LNCaP clone FGC (cell line): ENCODE measurements around the gene SPDYC.

Source experiments
- DNase-seq: peaks from one replicate; pipeline ENCODE4 v3.0.0-alpha.2; 2011; ENCODE audit warnings: low read depth
- H3K4me3 ChIP-seq: 2 replicates; pipeline ENCODE4 v1.5.1; 2011; ENCODE audit warnings: mild to moderate bottlenecking, low read depth, low read length, control low read depth
- TF ChIP-seq, protein P1 (sequence below): IDR thresholded peaks from 2 replicates; pipeline ENCODE4 v1.5.1; 2012; ENCODE audit warnings: mild to moderate bottlenecking; ENCODE audit not compliant: control insufficient read depth, insufficient read depth; ENCODE audit errors: extremely low read depth

SPDYC gene

DNA sequence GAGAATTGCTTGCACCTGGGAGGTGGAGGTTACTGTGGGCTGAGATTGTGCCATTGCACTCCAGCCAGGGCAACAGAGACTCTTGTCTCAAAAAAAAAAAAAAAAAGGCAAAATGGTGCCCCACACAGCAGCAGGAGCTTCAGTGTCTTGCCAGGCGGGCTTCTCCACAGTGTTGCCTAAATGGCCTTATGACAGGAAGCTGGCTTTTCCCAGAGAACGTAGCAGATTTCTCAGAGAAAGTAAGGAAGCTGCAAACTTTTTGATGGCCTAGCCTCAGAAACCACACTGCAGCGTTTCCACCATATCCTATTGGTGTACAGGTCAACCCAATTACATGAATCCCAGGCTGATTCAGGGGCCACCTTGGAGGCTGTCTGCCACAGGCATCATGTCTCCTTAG lies 12.7 kb upstream of the SPDYC start:
- DNase-seq = no peak
- TF ChIP-seq, protein P1, sequence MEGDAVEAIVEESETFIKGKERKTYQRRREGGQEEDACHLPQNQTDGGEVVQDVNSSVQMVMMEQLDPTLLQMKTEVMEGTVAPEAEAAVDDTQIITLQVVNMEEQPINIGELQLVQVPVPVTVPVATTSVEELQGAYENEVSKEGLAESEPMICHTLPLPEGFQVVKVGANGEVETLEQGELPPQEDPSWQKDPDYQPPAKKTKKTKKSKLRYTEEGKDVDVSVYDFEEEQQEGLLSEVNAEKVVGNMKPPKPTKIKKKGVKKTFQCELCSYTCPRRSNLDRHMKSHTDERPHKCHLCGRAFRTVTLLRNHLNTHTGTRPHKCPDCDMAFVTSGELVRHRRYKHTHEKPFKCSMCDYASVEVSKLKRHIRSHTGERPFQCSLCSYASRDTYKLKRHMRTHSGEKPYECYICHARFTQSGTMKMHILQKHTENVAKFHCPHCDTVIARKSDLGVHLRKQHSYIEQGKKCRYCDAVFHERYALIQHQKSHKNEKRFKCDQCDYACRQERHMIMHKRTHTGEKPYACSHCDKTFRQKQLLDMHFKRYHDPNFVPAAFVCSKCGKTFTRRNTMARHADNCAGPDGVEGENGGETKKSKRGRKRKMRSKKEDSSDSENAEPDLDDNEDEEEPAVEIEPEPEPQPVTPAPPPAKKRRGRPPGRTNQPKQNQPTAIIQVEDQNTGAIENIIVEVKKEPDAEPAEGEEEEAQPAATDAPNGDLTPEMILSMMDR = no peak
- no peak overlapping the region for H3K4me3 ChIP-seq

DNA sequence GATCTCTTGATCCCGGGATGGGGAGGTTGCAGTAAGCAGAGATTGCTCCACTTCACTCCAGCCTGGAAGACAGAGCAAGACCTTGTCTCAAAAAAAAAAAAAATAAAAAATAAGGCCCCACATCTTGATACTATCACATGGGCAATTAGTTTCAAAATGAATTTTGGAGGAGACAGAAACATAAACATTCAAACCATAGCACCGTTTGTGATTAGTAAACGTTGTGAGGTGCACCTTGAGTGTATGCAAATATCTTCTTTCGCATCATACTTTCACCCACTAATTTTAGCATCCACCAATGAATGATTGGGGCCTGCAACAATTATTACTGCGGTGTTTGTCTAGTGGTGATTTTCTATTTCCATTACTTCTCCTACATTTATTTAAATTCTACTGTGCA lies 11.0 kb upstream of the SPDYC start:
- H3K4me3 ChIP-seq = no peak overlapping the region
- TF ChIP-seq, protein P1 = no peak
- DNase-seq = no peak

DNA sequence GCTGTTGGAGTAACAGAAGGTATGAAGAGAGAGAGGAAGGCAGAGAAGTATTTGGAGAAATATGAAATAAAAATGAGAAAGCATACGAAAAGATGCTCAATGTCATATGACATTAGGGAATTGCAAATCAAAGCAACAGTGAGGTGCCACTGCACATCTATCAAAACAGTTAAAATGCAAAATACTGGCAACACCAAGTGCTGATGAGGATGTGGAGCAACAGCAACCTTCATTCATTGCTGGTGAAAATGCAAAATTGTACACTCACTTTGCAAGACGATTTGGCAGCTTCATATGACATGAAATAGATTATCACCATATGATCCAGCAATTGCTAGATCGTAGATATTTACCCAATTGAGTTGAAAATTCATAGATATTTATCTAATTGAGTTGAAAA lies 9.4 kb upstream of the SPDYC start:
- TF ChIP-seq, protein P1 = no peak
- no peak overlapping the region for H3K4me3 ChIP-seq
- DNase-seq = no peak

DNA sequence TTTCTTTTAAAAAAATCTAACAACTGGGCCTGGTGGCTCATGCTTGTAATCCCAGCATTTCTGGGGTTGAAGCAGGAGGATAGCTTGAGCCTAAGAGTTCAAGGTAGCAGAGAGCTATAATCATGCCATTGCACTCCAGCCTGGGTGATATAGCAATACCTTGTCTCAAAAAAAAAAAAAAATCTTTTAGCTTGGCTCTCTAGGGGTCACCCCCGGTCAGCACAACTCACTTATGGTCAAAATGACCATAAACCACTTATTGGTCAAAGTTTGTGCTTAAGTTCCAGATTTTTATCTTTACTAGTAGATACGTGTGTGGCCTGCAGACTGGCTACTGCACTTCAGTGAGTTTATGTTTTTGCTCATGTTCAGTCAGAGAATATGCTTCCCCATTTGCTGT lies 6.3 kb upstream of the SPDYC start:
- H3K4me3 ChIP-seq = no peak overlapping the region
- DNase-seq = no peak
- TF ChIP-seq, protein P1 = no peak

DNA sequence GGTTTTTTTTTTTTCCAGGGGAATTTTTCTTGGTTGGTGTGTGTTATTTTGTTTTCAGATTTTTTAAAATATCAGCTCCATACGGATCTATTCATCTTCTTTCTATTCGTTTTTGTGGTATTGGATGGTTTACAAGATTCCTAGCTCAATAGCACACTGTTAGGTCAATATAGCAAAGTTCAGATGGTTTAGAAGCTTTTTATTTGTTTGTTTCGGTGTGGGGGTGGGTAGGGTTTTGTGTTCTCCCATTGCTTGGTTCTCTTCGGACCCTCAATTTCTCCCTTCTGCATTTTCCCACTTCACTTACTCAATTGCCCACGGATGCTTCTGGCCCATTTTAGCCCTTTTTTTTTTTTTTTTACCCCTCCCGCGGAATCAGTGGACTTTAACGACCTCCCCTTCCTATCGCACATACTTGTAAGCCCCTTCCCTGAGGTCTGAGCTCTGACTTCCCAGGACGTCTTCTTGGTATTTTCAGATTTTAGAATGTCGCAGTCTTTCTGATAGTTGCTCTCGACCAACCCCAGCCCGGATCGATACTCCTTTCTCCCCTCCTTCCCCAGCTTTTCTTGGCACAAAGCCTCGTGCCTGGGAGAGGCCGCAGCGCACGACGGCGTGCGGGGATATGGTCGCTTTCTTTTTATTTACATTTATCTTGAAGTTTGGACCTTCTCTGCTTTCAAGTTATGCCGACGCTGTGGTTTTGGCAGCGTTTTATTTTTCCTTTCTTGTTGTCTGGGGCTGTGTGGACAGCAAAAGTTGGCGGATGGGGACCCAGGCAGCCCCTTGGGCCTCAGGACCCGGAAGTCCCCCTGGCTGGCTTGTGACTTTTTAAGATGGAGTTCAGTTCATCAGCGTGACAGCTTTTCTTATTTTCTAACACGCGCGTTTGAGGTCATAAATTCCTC lies 4.4 kb upstream of the SPDYC start:
- H3K4me3 ChIP-seq = no peak overlapping the region
- no peak for DNase-seq
- TF ChIP-seq, protein P1 = no peak

DNA sequence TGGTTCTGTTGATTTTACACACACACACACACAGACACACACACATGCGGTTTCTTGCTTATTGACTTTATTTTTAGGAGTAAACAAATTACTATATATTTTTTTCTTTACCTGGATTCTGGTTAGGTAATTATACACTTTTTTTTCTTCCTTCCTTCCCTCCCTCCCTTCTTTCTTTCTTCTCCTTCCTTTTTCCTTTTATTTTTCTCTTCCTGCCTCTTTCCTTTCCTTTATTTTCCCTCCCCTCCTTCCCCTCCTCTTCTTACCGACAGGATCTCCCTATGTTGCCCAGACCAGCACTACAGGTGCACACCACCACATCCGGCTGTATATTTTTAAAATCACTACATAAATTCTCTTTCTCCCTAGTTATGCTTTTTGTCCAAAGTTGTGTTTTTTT lies 3.1 kb upstream of the SPDYC start:
- H3K4me3 ChIP-seq = no peak overlapping the region
- TF ChIP-seq, protein P1 = no peak
- DNase-seq = no peak

DNA sequence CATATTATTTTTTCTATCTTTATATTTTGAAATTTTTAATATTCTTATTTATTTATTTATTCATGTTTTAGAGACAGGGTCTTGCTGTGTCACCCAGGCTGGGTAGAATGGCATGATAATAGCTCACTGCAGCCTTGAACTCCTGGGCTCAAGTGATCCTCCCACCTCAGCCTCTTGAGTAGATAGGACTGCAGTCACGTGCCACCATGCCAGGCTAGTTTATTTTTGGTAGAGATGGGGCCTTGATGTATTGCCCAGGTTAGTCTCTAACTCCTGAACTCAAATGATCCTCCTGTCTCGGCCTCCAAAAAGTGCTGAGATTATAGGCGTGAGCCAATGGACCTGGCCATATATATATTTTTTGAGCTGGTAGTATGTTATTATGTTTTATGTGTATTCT lies 2.4 kb upstream of the SPDYC start:
- TF ChIP-seq, protein P1 = no peak
- no peak for DNase-seq

More for the DNA sequence above, 2.4 kb upstream of the SPDYC start:
- no peak overlapping the region for H3K4me3 ChIP-seq
